CD14-positive monocyte (primary cell): Measurements from ENCODE around the gene SYNE1. TPM values are rescaled to one million over a fixed set of nuclear protein-coding genes. Genes with fewer than 3 reads are reported as not detected.
"Not testable (repeated sequence)": the region's sequence is repeated elsewhere in the genome, so short reads cannot be mapped to it uniquely, and the experiment has no call there.

Experiments used
- DNase-seq, 3 donors: peaks; one replicate each; pipeline ENCODE4 v3.0.0-alpha.2; 2011 to 2022
- H2AFZ ChIP-seq: 2 replicates; pipeline ENCODE4 v1.6.0; 2012; ENCODE audit warnings: mild to moderate bottlenecking, low read depth, low read length, inconsistent platforms; ENCODE audit not compliant: insufficient read depth, poor library complexity, severe bottlenecking
- H3K27ac ChIP-seq, 2 donors: 1 replicate in 1 of 2; 2 replicates in 1 of 2; pipeline ENCODE4 v1.5.1; 2012 to 2013; ENCODE audit warnings: low read length in 2 of 2, control low read depth in 1 of 2, inconsistent platforms in 1 of 2, low read depth in 1 of 2, mild to moderate bottlenecking in 1 of 2
- H3K27me3 ChIP-seq, 2 donors: one replicate each; pipeline versions ENCODE4 v1.6.0 to v1.6.1; 2011 to 2013; ENCODE audit warnings: low read length in 2 of 2; ENCODE audit not compliant: control insufficient read depth in 2 of 2, insufficient read depth in 2 of 2
- H3K36me3 ChIP-seq, 2 donors: replicated peaks in 1 of 2; 1 replicate in 1 of 2; 2 replicates in 1 of 2; pipeline versions ENCODE4 v1.5.1 to v1.6.1; 2012 to 2013; ENCODE audit warnings: low read length in 2 of 2, control low read depth in 1 of 2, inconsistent platforms in 1 of 2, mild to moderate bottlenecking in 1 of 2; ENCODE audit not compliant: insufficient read depth in 2 of 2, control insufficient read depth in 1 of 2
- H3K4me1 ChIP-seq, 2 donors: 1 replicate in 1 of 2; 2 replicates in 1 of 2; pipeline versions ENCODE4 v1.5.1 to v1.6.1; 2012 to 2013; ENCODE audit warnings: low read length in 2 of 2, control low read depth in 1 of 2, inconsistent platforms in 1 of 2, mild to moderate bottlenecking in 1 of 2, moderate library complexity in 1 of 2; ENCODE audit not compliant: insufficient read depth in 2 of 2, control insufficient read depth in 1 of 2
- H3K4me2 ChIP-seq: replicated peaks from 2 replicates; pipeline ENCODE3; 2012; ENCODE audit warnings: low read length, moderate library complexity, mild to moderate bottlenecking; ENCODE audit not compliant: poor library complexity, severe bottlenecking; ENCODE audit errors: extremely low read depth
- H3K4me3 ChIP-seq, 3 experiments: fragments of 200-600 bp in 1 of 3; sonication (generic) in 1 of 3; replicated peaks in 1 of 3; 1 replicate in 2 of 3; 2 replicates in 1 of 3; pipeline ENCODE4 v1.5.1; 2011 to 2013; ENCODE audit warnings: low read length in 3 of 3, mild to moderate bottlenecking in 3 of 3, control low read depth in 2 of 3, low read depth in 2 of 3, inconsistent platforms in 1 of 3, moderate library complexity in 1 of 3
- H3K79me2 ChIP-seq: 2 replicates; pipeline ENCODE4 v1.6.0; 2012; ENCODE audit warnings: mild to moderate bottlenecking, control low read depth, inconsistent platforms, low read length, moderate library complexity; ENCODE audit not compliant: insufficient read depth
- H3K9ac ChIP-seq: 2 replicates; pipeline ENCODE4 v1.6.0; 2017; ENCODE audit warnings: low read length, mild to moderate bottlenecking; ENCODE audit not compliant: insufficient read depth, poor library complexity, severe bottlenecking
- H3K9me3 ChIP-seq, 2 donors: replicated peaks in 1 of 2; 1 replicate in 1 of 2; 2 replicates in 1 of 2; pipeline versions ENCODE4 v1.5.1 to v1.6.1; 2012 to 2013; ENCODE audit warnings: low read length in 2 of 2, control low read depth in 1 of 2; ENCODE audit not compliant: control insufficient read depth in 1 of 2, insufficient read depth in 1 of 2
- H4K20me1 ChIP-seq: 2 replicates; pipeline ENCODE4 v1.6.0; 2012; ENCODE audit warnings: mild to moderate bottlenecking, low read length, control low read depth, moderate library complexity; ENCODE audit not compliant: insufficient read depth
- H3K27ac Mint-ChIP-seq, 7 donors: one replicate each; pipeline ENCODE4 v1.8.0; 2020; ENCODE audit warnings: mild to moderate bottlenecking in 7 of 7, mixed read lengths in 7 of 7, moderate library complexity in 6 of 7, inconsistent platforms in 2 of 7
- H3K27me3 Mint-ChIP-seq, 3 donors: one replicate each; pipeline ENCODE4 v1.8.0; 2021 to 2022; ENCODE audit warnings: low read depth in 3 of 3, mild to moderate bottlenecking in 3 of 3, mixed read lengths in 3 of 3, moderate library complexity in 3 of 3, inconsistent platforms in 1 of 3
- H3K36me3 Mint-ChIP-seq, 2 donors: one replicate each; pipeline ENCODE4 v1.8.0; 2020; ENCODE audit warnings: mixed read lengths in 2 of 2, inconsistent platforms in 1 of 2, mild to moderate bottlenecking in 1 of 2
- H3K4me1 Mint-ChIP-seq: one replicate; pipeline ENCODE4 v1.8.0; 2020; ENCODE audit warnings: mild to moderate bottlenecking, mixed read lengths
- H3K4me3 Mint-ChIP-seq, 2 donors: one replicate each; pipeline ENCODE4 v1.8.0; 2020; ENCODE audit warnings: mild to moderate bottlenecking in 2 of 2, mixed read lengths in 2 of 2, moderate library complexity in 1 of 2
- H3K9me3 Mint-ChIP-seq, 7 donors: one replicate each; pipeline ENCODE4 v1.8.0; 2020 to 2022; ENCODE audit warnings: mixed read lengths in 7 of 7, mild to moderate bottlenecking in 6 of 7, moderate library complexity in 6 of 7, inconsistent platforms in 2 of 7
- CTCF ChIP-seq: fragments of 200-600 bp; IDR thresholded peaks from one replicate; pipeline ENCODE4 v1.8.0; 2022; ENCODE audit warnings: antibody characterized with exemption, mild to moderate bottlenecking
- WGBS: methylation state at CpG from one replicate; pipeline ENCODE4 v1.1.5; 2013; ENCODE audit warnings: missing lambda C conversion rate; ENCODE audit not compliant: insufficient coverage; 5-methylcytosine and 5-hydroxymethylcytosine counted together
- intact Hi-C, 2 donors: fragments of 100-400 bp; cut with micrococcal nuclease; formaldehyde crosslinking; loops; one replicate each; pipeline versions ENCODE4 v1.15.0 to v1.15.1; 2023
- polyA plus RNA-seq, 3 donors: library from polyadenylated mRNA; depleted of rRNA in 1 of 3; unstranded in 2 of 3; stranded (reverse) in 1 of 3; fragments of 300-500 nt in 2 of 3; fragments of >200 nt in 1 of 3; fragmentation: Illumina TruSeq in 2 of 3; gene quantifications; 1 replicate in 2 of 3; 2 replicates in 1 of 3; pipeline ENCODE4 v1.2.3, GENCODE V29; 2012 to 2021

The SYNE1 gene
- polyA plus RNA-seq, 3 donors, result 3.7 to 24.5 (median 8.1) TPM

- no peak for DNase-seq
- WGBS, result 100% methylated on average over 1 of the region's 5 CpGs
- Histone ChIP-seq H3K9me3 (peaks cover 4 to 5% of the 10 kb centered on the region in 2 donors), H3K9ac (no peak overlapping the region), H3K4me2 (no peak overlapping the region), H3K79me2 (no peaks in the 10 kb centered on the region), H2AFZ (no peak overlapping the region), H3K4me3 (no peak overlapping the region), H3K36me3 (no peaks in the 10 kb centered on the region), H3K27ac (no peak overlapping the region), H3K27me3 (no peaks in the 10 kb centered on the region), H3K4me1 (no peaks in the 10 kb centered on the region), H4K20me1 (no peaks in the 10 kb centered on the region)
- H3K9me3 Mint-ChIP-seq, result peaks cover 0 to 4% (median 2%) of the 10 kb centered on the region in 7 donors
- H3K27me3 Mint-ChIP-seq, result peaks cover 0 to 4% (median 0%) of the 10 kb centered on the region in 3 donors
- intact Hi-C loops, result no loop called here
- H3K4me1 Mint-ChIP-seq, result no peaks in the 10 kb centered on the region
- H3K27ac Mint-ChIP-seq, result no peak overlapping the region
- TF ChIP-seq CTCF, result no peak
- H3K36me3 Mint-ChIP-seq, result no peaks in the 10 kb centered on the region
- no peak overlapping the region for H3K4me3 Mint-ChIP-seq
These were observed 74.0 kb downstream of the SYNE1 start for GRCh38 chr6:152563177-152563576.

GRCh38 chr6:152558798-152559197 lies 78.4 kb downstream of the SYNE1 start:
- not testable (repeated sequence) for H3K79me2 ChIP-seq, H4K20me1 ChIP-seq, H3K4me3 Mint-ChIP-seq, H3K27ac ChIP-seq, H3K4me1 Mint-ChIP-seq, DNase-seq, H3K36me3 Mint-ChIP-seq, H3K27me3 ChIP-seq, H3K27me3 Mint-ChIP-seq, H3K4me2 ChIP-seq, H3K36me3 ChIP-seq, H3K9ac ChIP-seq, H2AFZ ChIP-seq, H3K27ac Mint-ChIP-seq, H3K4me3 ChIP-seq
- H3K9me3 ChIP-seq, result peaks cover 9 to 15% of the 10 kb centered on the region in 2 donors
- intact Hi-C loops, result loop anchor here (5.0 to 10.0 kb wide), 3 partner anchors 76 to 396 kb away; partner anchors contain the start of gene SYNE1 (in 1 of the 2)
- H3K4me1 ChIP-seq, result peaks cover 9 to 11% of the 10 kb centered on the region in 2 donors
- WGBS, result no CpG with 5 or more reads among the region's 1 CpG
- H3K9me3 Mint-ChIP-seq, result peaks cover 12 to 21% (median 14%) of the 10 kb centered on the region in 7 donors
